Endodermal cell (in vitro differentiated cells): Measurements from ENCODE around the gene FGFR4. TPM values are rescaled to one million over a fixed set of nuclear protein-coding genes. Genes with fewer than 3 reads are reported as not detected.

ENCODE experiments used
- DNase-seq: peaks from one replicate; pipeline ENCODE4 v3.0.0-alpha.2; 2017
- H3K27ac ChIP-seq: 2 replicates; pipeline ENCODE4 v1.5.1; 2013; ENCODE audit warnings: mild to moderate bottlenecking, low read depth, low read length, moderate library complexity
- H3K27me3 ChIP-seq: 2 replicates; pipeline ENCODE4 v1.6.1; 2013; ENCODE audit warnings: mild to moderate bottlenecking, low read length, moderate library complexity; ENCODE audit not compliant: insufficient read depth, control insufficient read depth, poor library complexity, severe bottlenecking
- H3K36me3 ChIP-seq: 2 replicates; pipeline ENCODE4 v1.7.0; 2013; ENCODE audit warnings: mild to moderate bottlenecking, low read length, moderate library complexity; ENCODE audit not compliant: control insufficient read depth, insufficient read depth
- H3K4me1 ChIP-seq: one replicate; pipeline ENCODE4 v1.7.0; 2013; ENCODE audit warnings: low read length; ENCODE audit not compliant: control insufficient read depth, insufficient read depth
- H3K4me3 ChIP-seq: 2 replicates; pipeline ENCODE4 v1.5.1; 2013; ENCODE audit warnings: mild to moderate bottlenecking, low read length, moderate library complexity
- H3K9ac ChIP-seq: 2 replicates; pipeline ENCODE4 v1.6.1; 2013; ENCODE audit warnings: mild to moderate bottlenecking, low read length, moderate library complexity; ENCODE audit not compliant: poor library complexity, severe bottlenecking; ENCODE audit errors: extremely low read depth
- H3K9me3 ChIP-seq: 2 replicates; pipeline ENCODE4 v1.6.1; 2013; ENCODE audit warnings: mild to moderate bottlenecking, low read length, moderate library complexity; ENCODE audit not compliant: control insufficient read depth
- H3K27ac Mint-ChIP-seq: 2 replicates; pipeline ENCODE4 v1.8.0; 2020; ENCODE audit warnings: mixed read lengths
- H3K27me3 Mint-ChIP-seq: 2 replicates; pipeline ENCODE4 v1.8.0; 2021; ENCODE audit warnings: mild to moderate bottlenecking, mixed read lengths; ENCODE audit not compliant: insufficient read depth
- H3K36me3 Mint-ChIP-seq: 2 replicates; pipeline ENCODE4 v1.8.0; 2020; ENCODE audit warnings: low read depth, mixed read lengths
- H3K4me1 Mint-ChIP-seq: 2 replicates; pipeline ENCODE4 v1.8.0; 2020; ENCODE audit warnings: mixed read lengths
- H3K4me3 Mint-ChIP-seq: 2 replicates; pipeline ENCODE4 v1.8.0; 2020; ENCODE audit warnings: mild to moderate bottlenecking, moderate library complexity, mixed read lengths
- H3K9me3 Mint-ChIP-seq: 2 replicates; pipeline ENCODE4 v1.8.0; 2020; ENCODE audit warnings: mild to moderate bottlenecking, mixed read lengths
- CTCF ChIP-seq: fragments of 200-600 bp; sonication (generic); conservative IDR thresholded peaks from 2 replicates; pipeline ENCODE4 v1.5.0; 2021; ENCODE audit warnings: antibody characterized with exemption, mild to moderate bottlenecking
- WGBS, 2 experiments: methylation state at CpG; one replicate each; pipeline versions ENCODE4 v1.1.5 to v1.1.7; 2013; ENCODE audit warnings: missing lambda C conversion rate in 2 of 2, mixed read lengths in 1 of 2; ENCODE audit not compliant: insufficient coverage in 1 of 2, insufficient read length in 1 of 2; 5-methylcytosine and 5-hydroxymethylcytosine counted together
- total RNA-seq, 2 donors: library from RNA; stranded (reverse); fragmentation: NEBNext Ultra II Directional in 1 of 2; extraction: Animal tissue kit (Norgen Biotek cat#: 25700) in 1 of 2; gene quantifications; 2 replicates in 1 of 2; 3 replicates in 1 of 2; pipeline ENCODE4 v1.2.1, GENCODE V29; 2021

The FGFR4 gene
- total RNA-seq, 2 donors from 2014 or later = 123 to 131 TPM

- no peak overlapping the region for H3K4me3 ChIP-seq
- no peak overlapping the region for H3K9ac ChIP-seq
- Mint-ChIP-seq H3K4me1 (peaks cover 7% of the 10 kb centered on the region), H3K9me3 (no peaks in the 10 kb centered on the region), H3K36me3 (peaks cover 14% of the 10 kb centered on the region), H3K4me3 (no peak overlapping the region), H3K27ac (no peak overlapping the region), H3K27me3 (no peaks in the 10 kb centered on the region)
- DNase-seq = peak; percentile 71
- no peaks in the 10 kb centered on the region for H3K9me3 ChIP-seq
- TF ChIP-seq CTCF = peak; percentile 14
- WGBS, 2 experiments = 73 to 80% methylated on average over 4 to 13 of the region's 13 CpGs
- no peaks in the 10 kb centered on the region for H3K4me1 ChIP-seq
- H3K36me3 ChIP-seq = no peaks in the 10 kb centered on the region
- H3K27me3 ChIP-seq = no peaks in the 10 kb centered on the region
- no peak overlapping the region for H3K27ac ChIP-seq
These were observed 12.8 kb downstream of the FGFR4 start for GRCh38 chr5:177099422-177100093.

- WGBS, 2 experiments = 84 to 85% methylated on average over 3 to 6 of the region's 6 CpGs
- H3K36me3 Mint-ChIP-seq = peaks cover 10% of the 10 kb centered on the region
- H3K27me3 ChIP-seq = no peaks in the 10 kb centered on the region
- H3K9me3 ChIP-seq = no peaks in the 10 kb centered on the region
- no peaks in the 10 kb centered on the region for H3K27me3 Mint-ChIP-seq
- peaks cover 5% of the 10 kb centered on the region for H3K4me1 Mint-ChIP-seq
- H3K9ac ChIP-seq = no peak overlapping the region
- no peak overlapping the region for H3K4me3 Mint-ChIP-seq
- no peaks in the 10 kb centered on the region for H3K4me1 ChIP-seq
- no peak overlapping the region for H3K27ac Mint-ChIP-seq
- no peak for DNase-seq
- no peak overlapping the region for H3K27ac ChIP-seq
- H3K4me3 ChIP-seq = no peak overlapping the region
- TF ChIP-seq CTCF = no peak
- H3K9me3 Mint-ChIP-seq = no peaks in the 10 kb centered on the region
- no peaks in the 10 kb centered on the region for H3K36me3 ChIP-seq
These were observed 14.0 kb downstream of the FGFR4 start for GRCh38 chr5:177100714-177101121.

GRCh38 chr5:177103523-177104253 lies 17.0 kb downstream of the FGFR4 start:
- WGBS, 2 experiments = 80 to 87% methylated on average over 6 to 9 of the region's 9 CpGs
- Mint-ChIP-seq H3K4me1 (peaks cover 3% of the 10 kb centered on the region), H3K4me3 (no peak overlapping the region), H3K27me3 (no peaks in the 10 kb centered on the region), H3K36me3 (no peaks in the 10 kb centered on the region), H3K27ac (no peak overlapping the region), H3K9me3 (no peaks in the 10 kb centered on the region)
- TF ChIP-seq CTCF = no peak
- DNase-seq = no peak
- H3K36me3 ChIP-seq = no peaks in the 10 kb centered on the region
- H3K9me3 ChIP-seq = no peaks in the 10 kb centered on the region
- no peak overlapping the region for H3K4me3 ChIP-seq
- H3K9ac ChIP-seq = no peak overlapping the region
- H3K27ac ChIP-seq = no peak overlapping the region
- no peaks in the 10 kb centered on the region for H3K27me3 ChIP-seq
- H3K4me1 ChIP-seq = no peaks in the 10 kb centered on the region
